Keratinocyte (primary cell): ENCODE measurements around the gene HGS.

Experiments used
- EZH2 ChIP-seq: IDR thresholded peaks from one replicate; pipeline ENCODE4 v1.6.1; 2012; ENCODE audit warnings: inconsistent platforms, mild to moderate bottlenecking, low read length, moderate library complexity
- TF ChIP-seq, protein P1 (sequence below), 3 experiments: IDR thresholded peaks in 1 of 3; conservative IDR thresholded peaks in 1 of 3; optimal IDR thresholded peaks in 1 of 3; 2 replicates in 2 of 3; 3 replicates in 1 of 3; pipeline versions ENCODE3 to v1.5.1; 2011; ENCODE audit warnings: low read length in 3 of 3, mild to moderate bottlenecking in 3 of 3, moderate library complexity in 2 of 3, control low read depth in 1 of 3, inconsistent platforms in 1 of 3; ENCODE audit not compliant: insufficient read depth in 2 of 3; ENCODE audit errors: extremely low read depth in 1 of 3

DNA sequence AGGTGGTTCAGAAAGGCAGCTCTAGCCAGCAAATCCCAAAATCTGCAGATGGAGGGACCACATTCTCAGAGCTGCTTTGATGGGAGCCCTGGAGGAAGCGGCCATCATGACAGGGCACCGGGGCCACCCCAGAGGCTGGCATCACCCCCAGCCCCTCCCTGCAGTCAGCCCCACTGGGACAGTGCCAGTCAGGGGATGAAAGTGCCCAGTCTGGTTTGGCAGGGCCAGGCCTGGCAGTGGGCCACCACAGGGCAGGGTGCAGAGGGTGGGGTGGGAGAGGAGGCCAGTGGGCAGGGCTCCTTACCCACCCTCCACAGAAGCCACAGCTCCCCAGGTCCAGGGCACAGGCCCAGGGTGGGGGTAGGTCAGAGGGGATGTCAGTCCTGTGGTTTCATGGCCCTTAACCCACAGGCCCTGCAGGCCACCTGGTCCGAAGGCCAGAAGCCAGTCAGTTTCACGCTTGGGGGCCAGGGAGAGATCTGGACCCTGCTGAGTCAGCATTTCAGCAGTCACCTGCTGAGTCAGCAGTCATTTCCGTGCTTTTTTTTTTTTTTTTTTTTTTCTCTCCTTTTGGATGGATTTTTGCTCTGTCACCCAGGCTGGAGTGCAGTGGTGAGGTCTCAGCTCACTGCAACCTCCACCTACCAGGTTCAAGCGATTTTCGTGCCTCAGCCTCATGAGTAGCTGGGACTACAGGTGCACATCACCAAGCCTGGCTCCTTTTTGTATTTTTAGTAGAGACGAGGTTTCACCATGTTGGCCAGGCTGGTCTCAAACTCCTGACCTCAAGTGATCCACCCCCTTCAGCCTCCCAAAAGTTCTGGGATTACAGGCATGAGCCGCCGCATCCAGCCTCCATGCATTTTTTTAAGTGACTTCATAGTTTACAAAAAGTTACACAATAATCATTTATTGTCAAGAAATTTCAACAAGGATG, 38.6 kb downstream of the HGS start:
- TF ChIP-seq, protein P1, sequence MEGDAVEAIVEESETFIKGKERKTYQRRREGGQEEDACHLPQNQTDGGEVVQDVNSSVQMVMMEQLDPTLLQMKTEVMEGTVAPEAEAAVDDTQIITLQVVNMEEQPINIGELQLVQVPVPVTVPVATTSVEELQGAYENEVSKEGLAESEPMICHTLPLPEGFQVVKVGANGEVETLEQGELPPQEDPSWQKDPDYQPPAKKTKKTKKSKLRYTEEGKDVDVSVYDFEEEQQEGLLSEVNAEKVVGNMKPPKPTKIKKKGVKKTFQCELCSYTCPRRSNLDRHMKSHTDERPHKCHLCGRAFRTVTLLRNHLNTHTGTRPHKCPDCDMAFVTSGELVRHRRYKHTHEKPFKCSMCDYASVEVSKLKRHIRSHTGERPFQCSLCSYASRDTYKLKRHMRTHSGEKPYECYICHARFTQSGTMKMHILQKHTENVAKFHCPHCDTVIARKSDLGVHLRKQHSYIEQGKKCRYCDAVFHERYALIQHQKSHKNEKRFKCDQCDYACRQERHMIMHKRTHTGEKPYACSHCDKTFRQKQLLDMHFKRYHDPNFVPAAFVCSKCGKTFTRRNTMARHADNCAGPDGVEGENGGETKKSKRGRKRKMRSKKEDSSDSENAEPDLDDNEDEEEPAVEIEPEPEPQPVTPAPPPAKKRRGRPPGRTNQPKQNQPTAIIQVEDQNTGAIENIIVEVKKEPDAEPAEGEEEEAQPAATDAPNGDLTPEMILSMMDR (optimal IDR thresholded peaks at IDR 0.05 in 1 of 3, IDR thresholded peaks at IDR 0.05 in 1 of 3, conservative IDR thresholded peaks at IDR 0.05 in 1 of 3; ENCODE audit: extremely low read depth in 1 of 3, insufficient read depth in 2 of 3, low read length in 3 of 3) = no peak
- no peak for TF ChIP-seq EZH2
